Thoracic aorta (tissue), 2 donors: ENCODE results near the gene DYSF. TPM values are rescaled to one million over a fixed set of nuclear protein-coding genes. Genes with fewer than 3 reads are reported as not detected.

Source experiments
- ATAC-seq: fragments of 150-250 bp; one replicate; pipeline ENCODE4 v1.8.0; 2017; ENCODE audit warnings: low read depth; ENCODE audit not compliant: insufficient number of reproducible peaks, low FRiP score
- DNase-seq: peaks from one replicate; pipeline ENCODE4 v3.0.0-alpha.2; 2020; ENCODE audit warnings: low spot score
- H3K27ac ChIP-seq, 2 donors: fragments of 200-600 bp; sonication (generic); 1 replicate in 1 of 2; 2 replicates in 1 of 2; pipeline ENCODE4 v1.5.1; 2016; ENCODE audit warnings: mild to moderate bottlenecking in 2 of 2, moderate library complexity in 2 of 2
- H3K27me3 ChIP-seq: fragments of 200-600 bp; sonication (generic); replicated peaks from 2 replicates; pipeline ENCODE4 v1.6.0; 2016; ENCODE audit warnings: mild to moderate bottlenecking; ENCODE audit not compliant: insufficient read depth
- H3K36me3 ChIP-seq: fragments of 200-600 bp; sonication (generic); one replicate; pipeline ENCODE4 v1.5.1; 2016
- H3K4me1 ChIP-seq, 2 donors: fragments of 200-600 bp; sonication (generic); 1 replicate in 1 of 2; 2 replicates in 1 of 2; pipeline versions ENCODE4 v1.5.1 to v1.6.0; 2016; ENCODE audit warnings: low read depth in 2 of 2, mild to moderate bottlenecking in 1 of 2; ENCODE audit not compliant: control insufficient read depth in 1 of 2
- H3K4me3 ChIP-seq: fragments of 200-600 bp; sonication (generic); 2 replicates; pipeline ENCODE4 v1.5.1; 2016; ENCODE audit warnings: mild to moderate bottlenecking
- H3K9me3 ChIP-seq: fragments of 200-600 bp; sonication (generic); 2 replicates; pipeline ENCODE4 v1.5.1; 2016
- total RNA-seq, 2 donors: library from RNA; depleted of rRNA; stranded (reverse); fragments of >200 nt; gene quantifications; one replicate each; pipeline versions ENCODE4 v1.1.0 to v1.2.3, GENCODE V29; 2016
- TF ChIP-seq, protein P1 (sequence below): fragments of 200-600 bp; sonication (generic); IDR thresholded peaks from one replicate; pipeline ENCODE4 v1.5.1; 2019; ENCODE audit warnings: antibody characterized with exemption

Gene DYSF
- total RNA-seq, 2 donors from 2014 or later, result 13.0 to 15.2 TPM

GRCh38 chr2:71500426-71501079 is 47.2 kb downstream of the DYSF start:
- Histone ChIP-seq H3K27ac (no peak overlapping the region), H3K36me3 (no peaks in the 10 kb centered on the region), H3K27me3 (no peaks in the 10 kb centered on the region), H3K4me3 (no peak overlapping the region), H3K4me1 (peaks cover 10 to 33% of the 10 kb centered on the region in 2 donors), H3K9me3 (no peaks in the 10 kb centered on the region)
- DNase-seq, result no peak
- TF ChIP-seq, protein P1, sequence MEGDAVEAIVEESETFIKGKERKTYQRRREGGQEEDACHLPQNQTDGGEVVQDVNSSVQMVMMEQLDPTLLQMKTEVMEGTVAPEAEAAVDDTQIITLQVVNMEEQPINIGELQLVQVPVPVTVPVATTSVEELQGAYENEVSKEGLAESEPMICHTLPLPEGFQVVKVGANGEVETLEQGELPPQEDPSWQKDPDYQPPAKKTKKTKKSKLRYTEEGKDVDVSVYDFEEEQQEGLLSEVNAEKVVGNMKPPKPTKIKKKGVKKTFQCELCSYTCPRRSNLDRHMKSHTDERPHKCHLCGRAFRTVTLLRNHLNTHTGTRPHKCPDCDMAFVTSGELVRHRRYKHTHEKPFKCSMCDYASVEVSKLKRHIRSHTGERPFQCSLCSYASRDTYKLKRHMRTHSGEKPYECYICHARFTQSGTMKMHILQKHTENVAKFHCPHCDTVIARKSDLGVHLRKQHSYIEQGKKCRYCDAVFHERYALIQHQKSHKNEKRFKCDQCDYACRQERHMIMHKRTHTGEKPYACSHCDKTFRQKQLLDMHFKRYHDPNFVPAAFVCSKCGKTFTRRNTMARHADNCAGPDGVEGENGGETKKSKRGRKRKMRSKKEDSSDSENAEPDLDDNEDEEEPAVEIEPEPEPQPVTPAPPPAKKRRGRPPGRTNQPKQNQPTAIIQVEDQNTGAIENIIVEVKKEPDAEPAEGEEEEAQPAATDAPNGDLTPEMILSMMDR, result no peak
- no peak for ATAC-seq

DNA sequence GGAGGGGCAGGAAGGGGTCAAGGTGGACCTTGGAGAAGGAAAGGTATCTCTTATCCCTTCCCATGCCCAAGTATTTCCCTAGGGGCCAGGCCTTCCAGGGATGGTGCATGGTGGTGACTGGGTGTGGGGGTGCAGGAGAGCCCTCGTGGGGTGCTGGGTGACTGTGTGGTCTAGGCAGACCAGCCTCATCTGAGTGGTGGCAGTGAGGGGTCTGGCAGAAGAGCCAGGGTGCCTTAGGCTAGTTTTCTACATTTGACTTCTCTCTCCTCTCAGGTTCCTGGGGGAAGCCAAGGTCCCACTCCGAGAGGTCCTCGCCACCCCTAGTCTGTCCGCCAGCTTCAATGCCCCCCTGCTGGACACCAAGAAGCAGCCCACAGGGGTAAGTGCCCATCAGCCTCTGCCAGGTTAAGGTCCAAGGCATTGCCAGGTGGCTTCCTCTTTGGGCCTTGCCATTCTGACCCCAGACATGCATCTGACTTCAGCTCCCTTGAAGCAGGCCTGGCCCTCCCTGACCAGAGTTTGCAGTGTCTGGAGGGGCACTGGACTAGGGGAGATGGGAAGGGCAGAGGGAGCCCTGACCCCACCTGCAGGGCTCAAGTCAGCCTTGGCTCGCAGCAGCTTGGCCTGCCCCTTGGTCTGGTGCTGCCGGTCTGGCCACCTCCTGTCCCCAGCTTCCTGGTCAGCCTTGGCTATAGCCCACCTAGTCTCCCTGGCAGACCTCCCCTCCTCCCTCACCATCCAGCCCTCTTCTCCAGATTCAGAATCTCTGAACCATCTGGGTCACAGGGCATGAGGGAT is 49.8 kb downstream of the DYSF start:
- TF ChIP-seq, protein P1, result no peak
- Histone ChIP-seq H3K36me3 (no peaks in the 10 kb centered on the region), H3K27ac (no peak overlapping the region), H3K9me3 (no peaks in the 10 kb centered on the region), H3K27me3 (no peaks in the 10 kb centered on the region), H3K4me1 (peaks cover 10 to 29% of the 10 kb centered on the region in 2 donors), H3K4me3 (no peak overlapping the region)
- no peak for DNase-seq
- ATAC-seq, result no peak

DNA sequence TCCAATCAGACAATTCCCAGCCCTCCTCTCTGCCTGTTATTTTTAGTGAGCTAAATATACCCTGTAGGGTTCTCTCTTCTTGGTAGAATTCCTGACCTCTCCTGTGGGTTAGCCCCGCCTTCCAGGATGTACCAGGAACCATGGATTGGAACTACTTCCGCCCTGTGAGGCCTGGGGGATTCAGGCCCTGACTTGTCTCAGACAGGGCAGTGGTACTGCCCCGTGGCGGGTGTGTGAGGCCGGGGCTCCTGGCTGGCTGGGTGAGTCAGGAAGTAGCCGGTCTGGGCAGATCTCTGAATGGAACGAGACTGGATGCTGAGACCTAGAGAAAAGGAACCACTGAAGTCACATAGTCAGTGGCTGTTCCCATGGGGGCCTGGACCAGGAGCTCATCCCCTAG is 50.5 kb downstream of the DYSF start:
- no peaks in the 10 kb centered on the region for H3K9me3 ChIP-seq
- H3K4me3 ChIP-seq, result no peak overlapping the region
- no peak for DNase-seq
- no peak overlapping the region for H3K27ac ChIP-seq
- TF ChIP-seq, protein P1, result no peak
- no peaks in the 10 kb centered on the region for H3K36me3 ChIP-seq
- H3K27me3 ChIP-seq, result no peaks in the 10 kb centered on the region
- ATAC-seq, result no peak
- peaks cover 10 to 22% of the 10 kb centered on the region in 2 donors for H3K4me1 ChIP-seq

- Histone ChIP-seq H3K4me1 (peaks cover 5 to 15% of the 10 kb centered on the region in 2 donors), H3K9me3 (no peaks in the 10 kb centered on the region), H3K4me3 (no peak overlapping the region), H3K36me3 (no peaks in the 10 kb centered on the region), H3K27ac (no peak overlapping the region), H3K27me3 (no peaks in the 10 kb centered on the region)
- TF ChIP-seq, protein P1, result no peak
- ATAC-seq (no peak), DNase-seq (no peak)
Observed at GRCh38 chr2:71504611-71505010, 51.2 kb downstream of the DYSF start.

GRCh38 chr2:71505086-71505769 is 51.9 kb downstream of the DYSF start:
- peaks cover 5 to 8% of the 10 kb centered on the region in 2 donors for H3K4me1 ChIP-seq
- TF ChIP-seq, protein P1, result no peak
- no peaks in the 10 kb centered on the region for H3K9me3 ChIP-seq
- DNase-seq, result no peak
- ATAC-seq, result no peak
- H3K27me3 ChIP-seq, result no peaks in the 10 kb centered on the region
- H3K4me3 ChIP-seq, result no peak overlapping the region
- H3K27ac ChIP-seq, result no peak overlapping the region
- H3K36me3 ChIP-seq, result no peaks in the 10 kb centered on the region
